Measurements from ENCODE around the gene SYNPO2L. TPM values are rescaled to one million over a fixed set of nuclear protein-coding genes. Genes with fewer than 3 reads are reported as not detected.

The SYNPO2L gene
- total RNA-seq, 4 donors from 2014 or later: 0.15 to 0.16 TPM; not detected in 2

GRCh38 chr10:73644015-73644743 lies 11.7 kb downstream of the SYNPO2L start:
- ATAC-seq: peak; percentile 68
- WGBS, 2 donors (ENCODE audit: low coverage in 1 of 2): 6% methylated on average over 3 to 4 of the region's 5 CpGs

GRCh38 chr10:73643362-73643761 lies 12.5 kb downstream of the SYNPO2L start:
- H3K36me3 ChIP-seq: no peaks in the 10 kb centered on the region
- 83 to 90% methylated on average over 2 of the region's 2 CpGs for WGBS, 2 donors (ENCODE audit: low coverage in 1 of 2)
- TF ChIP-seq CTCF (IDR thresholded peaks at IDR 0.05): no peak
- no peak for TF ChIP-seq POLR2AphosphoS5 (IDR thresholded peaks at IDR 0.05)
- TF ChIP-seq EP300 (IDR thresholded peaks at IDR 0.05): no peak
- TF ChIP-seq POLR2A (IDR thresholded peaks at IDR 0.05): no peak
- peaks cover 0 to 27% (median 9%) of the 10 kb centered on the region in 3 donors for H3K4me1 ChIP-seq
- no peak overlapping the region for H3K27ac ChIP-seq
- no peaks in the 10 kb centered on the region for H3K9me3 ChIP-seq
- H3K4me3 ChIP-seq: no peak overlapping the region
- no peak for ATAC-seq
- H3K27me3 ChIP-seq: no peaks in the 10 kb centered on the region

More at GRCh38 chr10:73644015-73644743, 11.7 kb downstream of the SYNPO2L start:
- H3K9me3 ChIP-seq: no peaks in the 10 kb centered on the region
- peaks cover 0 to 33% (median 12%) of the 10 kb centered on the region in 3 donors for H3K4me1 ChIP-seq
- peak in 3 of 4 experiments; percentile 89 to 96 (median 93) for TF ChIP-seq CTCF (IDR thresholded peaks at IDR 0.05)
- TF ChIP-seq POLR2AphosphoS5 (IDR thresholded peaks at IDR 0.05): no peak
- no peak overlapping the region for H3K4me3 ChIP-seq
- no peaks in the 10 kb centered on the region for H3K27me3 ChIP-seq
- H3K36me3 ChIP-seq: no peaks in the 10 kb centered on the region
- H3K27ac ChIP-seq: no peak overlapping the region

GRCh38 chr10:73641328-73642060 lies 14.3 kb downstream of the SYNPO2L start, which contains the start of gene MYOZ1:
TSS of gene MYOZ1 (minus strand) at chr10:73641474. CDS start at chr10:73640017, 1,457 bp downstream.
- no peak for ATAC-seq

GRCh38 chr10:73639286-73639685 lies 16.5 kb downstream of the SYNPO2L start:
- 80 to 86% methylated on average over 2 to 3 of the region's 3 CpGs for WGBS, 2 donors (ENCODE audit: low coverage in 1 of 2)
- no peak for TF ChIP-seq POLR2AphosphoS5 (IDR thresholded peaks at IDR 0.05)
- TF ChIP-seq POLR2A (IDR thresholded peaks at IDR 0.05): no peak
- TF ChIP-seq CTCF (IDR thresholded peaks at IDR 0.05): no peak
- TF ChIP-seq EP300 (IDR thresholded peaks at IDR 0.05): no peak
- Histone ChIP-seq H3K36me3 (no peaks in the 10 kb centered on the region), H3K4me1 (peaks cover 0 to 6% (median 0%) of the 10 kb centered on the region in 3 donors), H3K27me3 (no peaks in the 10 kb centered on the region), H3K27ac (no peak overlapping the region), H3K9me3 (no peaks in the 10 kb centered on the region), H3K4me3 (no peak overlapping the region)
- ATAC-seq: no peak

More at GRCh38 chr10:73641328-73642060, 14.3 kb downstream of the SYNPO2L start, which contains the start of gene MYOZ1:
- Histone ChIP-seq H3K27ac (no peak within 1 kb of the TSS), H3K27me3 (no peaks in the 10 kb centered on the region), H3K4me3 (no peak within 1 kb of the TSS), H3K36me3 (no peaks in the 10 kb centered on the region), H3K9me3 (no peaks in the 10 kb centered on the region), H3K4me1 (peaks cover 0 to 8% (median 0%) of the 10 kb centered on the region in 3 donors)
- 41 to 100% methylated on average over 1 to 3 of the region's 9 CpGs for WGBS, 2 donors (ENCODE audit: low coverage in 1 of 2)
- TF ChIP-seq POLR2AphosphoS5 (IDR thresholded peaks at IDR 0.05): no peak

- 29% methylated on average over 1 of the region's 1 CpG; no CpG with 5 or more reads in 1 of the 2 donors for WGBS, 2 donors (ENCODE audit: low coverage in 1 of 2)
- no peaks in the 10 kb centered on the region for H3K4me1 ChIP-seq
- H3K27me3 ChIP-seq: no peaks in the 10 kb centered on the region
- H3K27ac ChIP-seq: no peak overlapping the region
- no peaks in the 10 kb centered on the region for H3K9me3 ChIP-seq
- TF ChIP-seq EP300 (IDR thresholded peaks at IDR 0.05) (no peak), POLR2AphosphoS5 (IDR thresholded peaks at IDR 0.05) (no peak), CTCF (IDR thresholded peaks at IDR 0.05) (no peak), POLR2A (IDR thresholded peaks at IDR 0.05) (no peak)
- H3K36me3 ChIP-seq: no peaks in the 10 kb centered on the region
- no peak overlapping the region for H3K4me3 ChIP-seq
- no peak for ATAC-seq
Measured at GRCh38 chr10:73635781-73636180, 20.0 kb downstream of the SYNPO2L start.

All from gastroesophageal sphincter (tissue), 4 donors.